Measurements from ENCODE around the gene RBM38.

RBM38 gene

DNA sequence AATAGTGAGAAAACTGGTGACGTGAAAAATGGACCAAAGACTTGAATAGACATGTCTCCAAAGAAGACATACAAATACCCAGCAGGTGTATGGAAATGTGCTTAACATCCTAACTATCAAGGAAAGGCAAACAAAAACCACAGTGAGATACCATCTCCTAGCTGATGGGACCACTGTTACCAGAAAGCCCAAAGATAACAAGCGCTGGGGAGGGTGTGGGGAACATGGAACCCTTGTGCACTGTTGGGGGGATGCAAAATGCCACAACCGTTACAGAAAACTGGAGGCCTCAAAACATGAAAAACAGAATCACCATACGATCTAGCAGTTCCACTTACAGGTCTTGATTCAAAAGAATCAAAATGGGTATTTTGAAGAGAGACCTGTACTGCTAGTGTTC, 19.8 kb upstream of the RBM38 start:
- H3K27ac ChIP-seq (ENCODE audit: low read length), result no peak overlapping the region
- H2AFZ ChIP-seq (ENCODE audit: low read length), result no peak overlapping the region
- H3K79me2 ChIP-seq (ENCODE audit: low read length), result peaks cover 47% of the 10 kb centered on the region
- no peaks in the 10 kb centered on the region for H3K4me1 ChIP-seq (ENCODE audit: low read length)
- no peak for DNase-seq
- H3K4me3 ChIP-seq (ENCODE audit: low read length), result no peak overlapping the region
- H3K9me3 ChIP-seq (replicated peaks; ENCODE audit: insufficient read depth, low read length), result no peaks in the 10 kb centered on the region
- H3K4me2 ChIP-seq (ENCODE audit: low read depth, low read length), result no peak overlapping the region
- peaks cover 17% of the 10 kb centered on the region; the same call in 1 of the 2 replicates for H3K36me3 ChIP-seq (replicated peaks; ENCODE audit: insufficient read depth, low read length)
- H3K27me3 ChIP-seq (replicated peaks; ENCODE audit: insufficient read depth, low read length), result no peaks in the 10 kb centered on the region
- H4K20me1 ChIP-seq (ENCODE audit: insufficient read depth, low read length), result no peaks in the 10 kb centered on the region; the same call in 1 of the 2 replicates
- H3K9ac ChIP-seq (ENCODE audit: low read length), result no peak overlapping the region
- TF ChIP-seq EZH2phosphoT487 (IDR thresholded peaks at IDR 0.05; ENCODE audit: low read length) (no peak), EZH2 (optimal IDR thresholded peaks at IDR 0.05; ENCODE audit: low read depth, low read length) (no peak), CTCF (IDR thresholded peaks at IDR 0.05; ENCODE audit: low read length) (no peak)
- H3F3A ChIP-seq (ENCODE audit: insufficient read depth, low read length), result no peaks in the 10 kb centered on the region
- H3K9me2 ChIP-seq (replicated peaks; ENCODE audit: insufficient read depth, low read length), result no peaks in the 10 kb centered on the region

GRCh38 chr20:57372157-57372556, 19.0 kb upstream of the RBM38 start:
- no peak for DNase-seq
- Histone ChIP-seq H3K9ac (ENCODE audit: low read length) (no peak overlapping the region), H3K36me3 (replicated peaks; ENCODE audit: insufficient read depth, low read length) (peaks cover 12% of the 10 kb centered on the region; the same call in 1 of the 2 replicates), H3K4me2 (ENCODE audit: low read depth, low read length) (no peak overlapping the region), H3K9me3 (replicated peaks; ENCODE audit: insufficient read depth, low read length) (no peaks in the 10 kb centered on the region), H3K79me2 (ENCODE audit: low read length) (peaks cover 49% of the 10 kb centered on the region), H2AFZ (ENCODE audit: low read length) (no peak overlapping the region), H3K4me1 (ENCODE audit: low read length) (no peaks in the 10 kb centered on the region), H3K4me3 (ENCODE audit: low read length) (no peak overlapping the region), H3K9me2 (replicated peaks; ENCODE audit: insufficient read depth, low read length) (no peaks in the 10 kb centered on the region), H3F3A (ENCODE audit: insufficient read depth, low read length) (no peaks in the 10 kb centered on the region), H3K27me3 (replicated peaks; ENCODE audit: insufficient read depth, low read length) (no peaks in the 10 kb centered on the region), H4K20me1 (ENCODE audit: insufficient read depth, low read length) (no peaks in the 10 kb centered on the region; the same call in 1 of the 2 replicates), H3K27ac (ENCODE audit: low read length) (no peak overlapping the region)
- TF ChIP-seq CTCF (IDR thresholded peaks at IDR 0.05; ENCODE audit: low read length) (no peak), EZH2 (optimal IDR thresholded peaks at IDR 0.05; ENCODE audit: low read depth, low read length) (no peak), EZH2phosphoT487 (IDR thresholded peaks at IDR 0.05; ENCODE audit: low read length) (no peak)

- TF ChIP-seq EZH2 (optimal IDR thresholded peaks at IDR 0.05; ENCODE audit: low read depth, low read length), result no peak
- TF ChIP-seq EZH2phosphoT487 (IDR thresholded peaks at IDR 0.05; ENCODE audit: low read length), result no peak
- no peak for TF ChIP-seq CTCF (IDR thresholded peaks at IDR 0.05; ENCODE audit: low read length)
- Histone ChIP-seq H3K4me3 (ENCODE audit: low read length) (no peak overlapping the region), H3K9ac (ENCODE audit: low read length) (no peak overlapping the region), H3K79me2 (ENCODE audit: low read length) (peaks cover 55% of the 10 kb centered on the region), H3K27me3 (replicated peaks; ENCODE audit: insufficient read depth, low read length) (no peaks in the 10 kb centered on the region), H3F3A (ENCODE audit: insufficient read depth, low read length) (no peaks in the 10 kb centered on the region), H4K20me1 (ENCODE audit: insufficient read depth, low read length) (no peaks in the 10 kb centered on the region; the same call in 1 of the 2 replicates), H3K4me2 (ENCODE audit: low read depth, low read length) (no peak overlapping the region), H3K36me3 (replicated peaks; ENCODE audit: insufficient read depth, low read length) (peaks cover 14% of the 10 kb centered on the region; the same call in 1 of the 2 replicates), H3K9me3 (replicated peaks; ENCODE audit: insufficient read depth, low read length) (no peaks in the 10 kb centered on the region), H2AFZ (ENCODE audit: low read length) (no peak overlapping the region), H3K27ac (ENCODE audit: low read length) (no peak overlapping the region), H3K4me1 (ENCODE audit: low read length) (no peaks in the 10 kb centered on the region), H3K9me2 (replicated peaks; ENCODE audit: insufficient read depth, low read length) (no peaks in the 10 kb centered on the region)
- DNase-seq, result no peak
These were observed 18.4 kb upstream of the RBM38 start for GRCh38 chr20:57372581-57373350.
